Measurements from ENCODE around the gene NAGLU.

- TF ChIP-seq CTCF (IDR thresholded peaks at IDR 0.05; ENCODE audit: low read depth, low read length) (no peak), POLR2A (IDR thresholded peaks at IDR 0.05; ENCODE audit: extremely low read depth, insufficient read length) (no peak), MAX (IDR thresholded peaks at IDR 0.05; ENCODE audit: low read depth, low read length) (no peak)
Measured at GRCh38 chr17:42559075-42559474, 23.0 kb downstream of the NAGLU start.
